SU-DHL-6 (cell line): ENCODE data around the gene SAXO1.
"Not testable (repeated sequence)": the region's sequence is repeated elsewhere in the genome, so short reads cannot be mapped to it uniquely, and the experiment has no call there.

Experiments
- H2AFZ ChIP-seq: fragments of 200-600 bp; sonication (generic); 2 replicates; pipeline ENCODE4 v1.6.1; 2014; ENCODE audit warnings: low read depth, mild to moderate bottlenecking, moderate library complexity, mixed read lengths, antibody characterized with exemption, low read length; ENCODE audit not compliant: severe bottlenecking
- H3F3A ChIP-seq: fragments of 200-600 bp; shearing (Covaris generic); 2 replicates; pipeline ENCODE4 v1.6.0; 2016; ENCODE audit warnings: antibody characterized with exemption, mild to moderate bottlenecking; ENCODE audit not compliant: insufficient read depth
- H3K27ac ChIP-seq: fragments of 200-600 bp; sonication (generic); 2 replicates; pipeline ENCODE4 v1.5.1; 2016; ENCODE audit warnings: low read depth, mild to moderate bottlenecking, low read length, moderate library complexity, mixed read lengths
- H3K27me3 ChIP-seq: fragments of 200-600 bp; sonication (generic), shearing (Covaris generic); 2 replicates; pipeline ENCODE4 v1.6.0; 2014; ENCODE audit warnings: mild to moderate bottlenecking, low read length
- H3K36me3 ChIP-seq: fragments of 200-600 bp; sonication (generic); 2 replicates; pipeline ENCODE4 v1.6.1; 2014; ENCODE audit warnings: mild to moderate bottlenecking, low read length, mixed read lengths
- H3K4me2 ChIP-seq: fragments of 300-600, 200-600 bp; shearing (Covaris generic), sonication (generic); 2 replicates; pipeline ENCODE4 v1.6.0; 2014; ENCODE audit warnings: low read length, low read depth, mild to moderate bottlenecking; ENCODE audit not compliant: poor library complexity, severe bottlenecking
- H3K4me3 ChIP-seq: fragments of 200-600 bp; sonication (generic); 2 replicates; pipeline ENCODE4 v1.5.1; 2014; ENCODE audit warnings: antibody characterized with exemption, low read length, mild to moderate bottlenecking, mixed read lengths; ENCODE audit not compliant: insufficient read depth, poor library complexity, severe bottlenecking
- H3K79me2 ChIP-seq: fragments of 200-600 bp; sonication (generic); 2 replicates; pipeline ENCODE4 v1.6.1; 2014; ENCODE audit warnings: mild to moderate bottlenecking, low read length, moderate library complexity; ENCODE audit not compliant: insufficient read depth
- H3K9ac ChIP-seq: fragments of 200-600 bp; sonication (generic); 2 replicates; pipeline ENCODE4 v1.7.0; 2014; ENCODE audit warnings: mild to moderate bottlenecking, low read length
- H3K9me2 ChIP-seq: fragments of 200-600 bp; sonication (generic); replicated peaks from 2 replicates; pipeline ENCODE4 v1.6.1; 2014; ENCODE audit warnings: low read length; ENCODE audit not compliant: insufficient read depth
- H3K9me3 ChIP-seq: fragments of 200-600 bp; sonication (generic); 2 replicates; pipeline ENCODE4 v1.6.1; 2014; ENCODE audit warnings: low read length, mixed read lengths; ENCODE audit not compliant: insufficient read depth
- H4K20me1 ChIP-seq: fragments of 200-600 bp; sonication (generic); 2 replicates; pipeline ENCODE4 v1.6.1; 2014; ENCODE audit warnings: low read depth, mild to moderate bottlenecking, antibody characterized with exemption, low read length, moderate library complexity, mixed read lengths
- EZH2phosphoT487 ChIP-seq: fragments of 200-600 bp; sonication (generic), shearing (Covaris generic); conservative IDR thresholded peaks from 2 replicates; pipeline ENCODE4 v1.6.1; 2018; ENCODE audit warnings: mild to moderate bottlenecking, antibody characterized with exemption, low read length, moderate library complexity, mixed read lengths
- TF ChIP-seq, protein P1 (sequence below): fragments of 200-600 bp; sonication (generic); IDR thresholded peaks from one replicate; pipeline ENCODE4 v1.5.1; 2017; ENCODE audit warnings: antibody characterized with exemption, mild to moderate bottlenecking, low read length, moderate library complexity; ENCODE audit not compliant: insufficient read depth, poor library complexity, severe bottlenecking

Gene SAXO1

DNA sequence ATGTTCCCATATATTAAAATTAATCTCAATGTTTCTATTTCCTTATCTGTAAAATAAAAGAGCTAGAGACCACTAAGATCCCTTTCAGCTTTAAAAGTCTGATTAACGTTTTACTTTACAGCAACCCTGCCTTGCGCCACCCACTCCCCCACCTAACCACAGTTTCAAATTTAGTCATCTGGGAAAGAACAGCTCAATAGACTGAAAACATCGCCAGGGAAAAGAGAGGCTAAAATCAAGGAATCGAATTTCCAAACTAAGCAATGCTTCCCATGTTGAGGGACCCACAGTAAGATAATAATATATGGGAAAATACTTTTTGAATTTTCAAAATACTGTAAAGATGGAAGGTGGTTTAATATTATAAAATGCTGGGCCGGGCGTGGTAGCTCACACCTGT is 6.6 kb downstream of the SAXO1 start:
- Histone ChIP-seq H3K36me3 (no peaks in the 10 kb centered on the region), H3K4me2 (no peak overlapping the region), H2AFZ (no peak overlapping the region), H3K27ac (no peak overlapping the region), H3K9me3 (no peaks in the 10 kb centered on the region), H3K9me2 (no peaks in the 10 kb centered on the region), H3K27me3 (no peaks in the 10 kb centered on the region), H3K4me3 (no peak overlapping the region), H3K79me2 (no peaks in the 10 kb centered on the region), H3K9ac (no peak overlapping the region), H3F3A (no peaks in the 10 kb centered on the region), H4K20me1 (no peaks in the 10 kb centered on the region)
- no peak for TF ChIP-seq EZH2phosphoT487
- TF ChIP-seq, protein P1, sequence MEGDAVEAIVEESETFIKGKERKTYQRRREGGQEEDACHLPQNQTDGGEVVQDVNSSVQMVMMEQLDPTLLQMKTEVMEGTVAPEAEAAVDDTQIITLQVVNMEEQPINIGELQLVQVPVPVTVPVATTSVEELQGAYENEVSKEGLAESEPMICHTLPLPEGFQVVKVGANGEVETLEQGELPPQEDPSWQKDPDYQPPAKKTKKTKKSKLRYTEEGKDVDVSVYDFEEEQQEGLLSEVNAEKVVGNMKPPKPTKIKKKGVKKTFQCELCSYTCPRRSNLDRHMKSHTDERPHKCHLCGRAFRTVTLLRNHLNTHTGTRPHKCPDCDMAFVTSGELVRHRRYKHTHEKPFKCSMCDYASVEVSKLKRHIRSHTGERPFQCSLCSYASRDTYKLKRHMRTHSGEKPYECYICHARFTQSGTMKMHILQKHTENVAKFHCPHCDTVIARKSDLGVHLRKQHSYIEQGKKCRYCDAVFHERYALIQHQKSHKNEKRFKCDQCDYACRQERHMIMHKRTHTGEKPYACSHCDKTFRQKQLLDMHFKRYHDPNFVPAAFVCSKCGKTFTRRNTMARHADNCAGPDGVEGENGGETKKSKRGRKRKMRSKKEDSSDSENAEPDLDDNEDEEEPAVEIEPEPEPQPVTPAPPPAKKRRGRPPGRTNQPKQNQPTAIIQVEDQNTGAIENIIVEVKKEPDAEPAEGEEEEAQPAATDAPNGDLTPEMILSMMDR, result no peak

DNA sequence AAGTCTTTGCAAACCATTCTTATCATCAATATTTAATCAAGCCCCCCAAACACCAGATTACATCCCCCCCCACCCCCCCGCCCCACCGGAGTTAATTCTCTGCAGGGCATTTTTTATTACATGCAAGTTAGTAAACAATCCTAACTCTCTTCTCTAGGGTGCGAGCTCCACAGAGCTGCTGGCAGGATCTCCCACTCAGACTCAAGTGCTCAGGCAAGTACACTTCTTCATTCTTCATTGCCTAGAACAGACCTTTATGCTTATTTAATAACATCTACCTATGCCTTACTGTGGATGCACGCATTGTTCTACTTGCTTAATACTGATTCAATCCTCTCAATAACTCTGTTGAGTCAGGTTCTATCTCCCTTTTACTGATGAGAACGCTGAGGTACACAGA is 9.9 kb downstream of the SAXO1 start:
- Histone ChIP-seq H3K79me2 (no peaks in the 10 kb centered on the region), H3K9ac (no peak overlapping the region), H3K36me3 (no peaks in the 10 kb centered on the region), H3K4me3 (no peak overlapping the region), H2AFZ (no peak overlapping the region), H3K9me3 (no peaks in the 10 kb centered on the region), H3K27ac (no peak overlapping the region), H4K20me1 (no peaks in the 10 kb centered on the region), H3F3A (no peaks in the 10 kb centered on the region), H3K27me3 (no peaks in the 10 kb centered on the region), H3K9me2 (no peaks in the 10 kb centered on the region), H3K4me2 (no peak overlapping the region)
- TF ChIP-seq, protein P1, result no peak
- no peak for TF ChIP-seq EZH2phosphoT487

DNA sequence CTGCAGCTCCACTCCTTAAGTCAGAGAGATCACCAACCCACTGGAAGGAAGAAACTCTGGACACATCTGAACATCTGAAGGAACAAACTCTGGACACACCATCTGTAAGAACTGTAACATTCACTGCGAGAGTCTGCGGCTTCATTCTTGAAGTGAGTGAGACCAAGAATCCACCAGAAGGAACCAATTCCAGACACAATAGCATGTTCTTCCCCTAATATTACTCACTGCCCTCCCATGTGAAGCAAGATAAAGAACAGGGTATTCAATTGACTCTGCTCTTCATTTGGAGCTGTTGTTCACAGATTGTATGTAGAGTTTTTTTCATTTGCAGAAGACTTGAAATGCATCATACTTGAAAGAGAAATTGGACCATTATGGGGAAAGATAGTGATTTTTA is 10.8 kb downstream of the SAXO1 start:
- Histone ChIP-seq H3K4me2 (no peak overlapping the region), H3K79me2 (no peaks in the 10 kb centered on the region), H3K36me3 (no peaks in the 10 kb centered on the region), H3K27ac (no peak overlapping the region), H3K9me3 (no peaks in the 10 kb centered on the region), H2AFZ (no peak overlapping the region), H3K9ac (no peak overlapping the region), H3K9me2 (no peaks in the 10 kb centered on the region), H3K27me3 (no peaks in the 10 kb centered on the region), H3K4me3 (no peak overlapping the region), H4K20me1 (no peaks in the 10 kb centered on the region), H3F3A (no peaks in the 10 kb centered on the region)
- no peak for TF ChIP-seq EZH2phosphoT487
- TF ChIP-seq, protein P1, result no peak

DNA sequence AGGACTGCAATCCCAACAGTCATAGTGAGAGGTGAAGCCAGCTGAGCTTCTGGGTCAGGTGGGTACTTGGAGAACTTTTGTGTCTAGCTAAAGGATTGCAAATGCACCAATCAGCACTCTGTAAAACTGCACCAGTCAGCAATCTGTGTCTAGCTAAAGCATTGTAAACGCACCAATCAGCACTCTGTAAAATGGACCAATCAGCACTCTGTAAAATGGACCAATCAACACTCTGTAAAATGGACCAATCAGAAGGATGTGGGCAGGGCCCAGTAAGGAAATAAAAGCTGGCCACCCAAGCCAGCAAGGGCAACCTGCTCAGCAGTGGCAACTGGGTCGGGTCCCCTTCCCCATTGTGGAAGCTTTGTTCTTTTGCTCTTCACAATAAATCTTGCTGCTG is 11.4 kb downstream of the SAXO1 start:
- H4K20me1 ChIP-seq, H3F3A ChIP-seq, H3K9me3 ChIP-seq, H3K4me2 ChIP-seq, H3K79me2 ChIP-seq, H3K27ac ChIP-seq, H3K4me3 ChIP-seq, H3K9me2 ChIP-seq, H3K9ac ChIP-seq, H3K27me3 ChIP-seq, H2AFZ ChIP-seq, H3K36me3 ChIP-seq: not testable (repeated sequence)
